Thymus (tissue), 11 donors: Measurements from ENCODE around the gene METTL26. TPM values are rescaled to one million over a fixed set of nuclear protein-coding genes. Genes with fewer than 3 reads are reported as not detected.
A peak's percentile ranks its signal among the peaks of the same experiment; 100 is the strongest.

Experiments used
- DNase-seq, 9 donors: peaks; one replicate each; pipeline ENCODE4 v3.0.0-alpha.2; 2013; ENCODE audit warnings: low spot score in 9 of 9, low read depth in 6 of 9, missing footprints in 1 of 9
- H3K27ac ChIP-seq, 2 donors: one replicate each; pipeline ENCODE4 v1.5.1; 2013; ENCODE audit warnings: control low read depth in 1 of 2, low read depth in 1 of 2, low read length in 1 of 2, mild to moderate bottlenecking in 1 of 2, moderate library complexity in 1 of 2
- H3K27me3 ChIP-seq, 2 donors: one replicate each; pipeline ENCODE4 v1.5.1; 2013; ENCODE audit warnings: low read length in 1 of 2; ENCODE audit not compliant: control insufficient read depth in 2 of 2, insufficient read depth in 1 of 2
- H3K36me3 ChIP-seq, 2 donors: one replicate each; pipeline ENCODE4 v1.5.1; 2013; ENCODE audit warnings: low read length in 1 of 2, mild to moderate bottlenecking in 1 of 2, moderate library complexity in 1 of 2; ENCODE audit not compliant: control insufficient read depth in 2 of 2, insufficient read depth in 2 of 2
- H3K4me1 ChIP-seq, 2 donors: one replicate each; pipeline ENCODE4 v1.5.1; 2013; ENCODE audit warnings: low read length in 2 of 2; ENCODE audit not compliant: control insufficient read depth in 2 of 2, insufficient read depth in 2 of 2
- H3K4me3 ChIP-seq, 2 donors: one replicate each; pipeline ENCODE4 v1.5.1; 2013; ENCODE audit warnings: low read length in 2 of 2, control low read depth in 1 of 2, mild to moderate bottlenecking in 1 of 2
- H3K9me3 ChIP-seq, 2 donors: one replicate each; pipeline ENCODE4 v1.5.1; 2013; ENCODE audit warnings: low read length in 1 of 2, mild to moderate bottlenecking in 1 of 2; ENCODE audit not compliant: control insufficient read depth in 2 of 2, insufficient read depth in 1 of 2
- WGBS: extraction: QIAGEN DNeasy Blood & Tissue Kit; methylation state at CpG from one replicate; pipeline ENCODE4 v1.1.7; 2013; 5-methylcytosine and 5-hydroxymethylcytosine counted together
- polyA plus RNA-seq: library from polyadenylated mRNA; stranded (reverse); fragments of 200-250 nt; gene quantifications from one replicate; pipeline ENCODE4 v1.2.3, GENCODE V29; 2013
- total RNA-seq: library from RNA; stranded (reverse); fragments of 120-200 nt; gene quantifications from one replicate; pipeline ENCODE4 v1.2.4, GENCODE V29; 2013
- donor health status: healthy.

The METTL26 gene
- total and polyA plus RNA-seq, 2 donors, result 97.6 to 110 TPM

GRCh38 chr16:586645-587590, 49.2 kb downstream of the METTL26 start:
- H3K4me1 ChIP-seq, result peaks cover 19 to 36% of the 10 kb centered on the region in 2 donors
- H3K36me3 ChIP-seq, result peaks cover 0 to 13% of the 10 kb centered on the region in 2 donors
- WGBS, result 96% methylated on average over 14 of the region's 14 CpGs
- peak overlapping the region in 1 of 2 donors; percentile 15 for H3K4me3 ChIP-seq
- DNase-seq, result no peak
- peaks cover 0 to 3% of the 10 kb centered on the region in 2 donors for H3K9me3 ChIP-seq
- H3K27me3 ChIP-seq, result peaks cover 0 to 4% of the 10 kb centered on the region in 2 donors
- H3K27ac ChIP-seq, result no peak overlapping the region

GRCh38 chr16:586047-586644, 50.0 kb downstream of the METTL26 start:
- DNase-seq, result no peak
- Histone ChIP-seq H3K4me3 (no peak overlapping the region), H3K4me1 (peaks cover 14 to 31% of the 10 kb centered on the region in 2 donors), H3K27me3 (peaks cover 0 to 4% of the 10 kb centered on the region in 2 donors), H3K36me3 (peaks cover 0 to 14% of the 10 kb centered on the region in 2 donors), H3K27ac (no peak overlapping the region), H3K9me3 (peaks cover 0 to 3% of the 10 kb centered on the region in 2 donors)
- 77% methylated on average over 16 of the region's 16 CpGs for WGBS

- Histone ChIP-seq H3K4me3 (no peak overlapping the region), H3K4me1 (peaks cover 8 to 24% of the 10 kb centered on the region in 2 donors), H3K27me3 (peaks cover 0 to 4% of the 10 kb centered on the region in 2 donors), H3K36me3 (peaks cover 4 to 22% of the 10 kb centered on the region in 2 donors), H3K27ac (no peak overlapping the region), H3K9me3 (peaks cover 0 to under 1% of the 10 kb centered on the region in 2 donors)
- WGBS, result 41% methylated on average over 10 of the region's 10 CpGs
- DNase-seq, result peak in 1 of 9 donors; percentile 31
Observed at GRCh38 chr16:585351-585750, 50.8 kb downstream of the METTL26 start.

Other genes starting within 250 kb of the METTL26 start
- gene NME4, start 239.1 kb downstream of the METTL26 start, total RNA-seq, result 57.1 TPM
- 34.4 TPM for gene NME4, start 239.1 kb downstream of the METTL26 start, polyA plus RNA-seq
- gene DECR2, start 234.4 kb downstream of the METTL26 start, total RNA-seq, result 4.5 TPM
- 14.2 TPM for gene DECR2, start 234.4 kb downstream of the METTL26 start, polyA plus RNA-seq
- gene RAB11FIP3, start 210.7 kb downstream of the METTL26 start, total RNA-seq, result 6.8 TPM
- gene RAB11FIP3, start 210.7 kb downstream of the METTL26 start, polyA plus RNA-seq, result 26.7 TPM
- 16.8 TPM for gene CAPN15, start 108.6 kb downstream of the METTL26 start, total RNA-seq
- 40.4 TPM for gene CAPN15, start 108.6 kb downstream of the METTL26 start, polyA plus RNA-seq
- gene PRR35, start 75.9 kb downstream of the METTL26 start, total RNA-seq, result under 0.01 TPM
- 0.09 TPM for gene PRR35, start 75.9 kb downstream of the METTL26 start, polyA plus RNA-seq
- gene NHLRC4, start 69.3 kb downstream of the METTL26 start, total RNA-seq, result 5.5 TPM
- 3.1 TPM for gene NHLRC4, start 69.3 kb downstream of the METTL26 start, polyA plus RNA-seq
- 14.4 TPM for gene PIGQ, start 66.3 kb downstream of the METTL26 start, total RNA-seq
- 65.4 TPM for gene PIGQ, start 66.3 kb downstream of the METTL26 start, polyA plus RNA-seq
- 20.1 TPM for gene RAB40C, start 46.2 kb downstream of the METTL26 start, total RNA-seq
- gene RAB40C, start 46.2 kb downstream of the METTL26 start, polyA plus RNA-seq, result 43.3 TPM
- 0.33 TPM for gene WFIKKN1, start 5.3 kb downstream of the METTL26 start, total RNA-seq
- 2.1 TPM for gene WFIKKN1, start 5.3 kb downstream of the METTL26 start, polyA plus RNA-seq
- gene MCRIP2, start 5.5 kb upstream of the METTL26 start, total RNA-seq, result 17.0 TPM
- 25.2 TPM for gene MCRIP2, start 5.5 kb upstream of the METTL26 start, polyA plus RNA-seq
- 10.1 TPM for gene WDR90, start 13.1 kb upstream of the METTL26 start, total RNA-seq
- 22.6 TPM for gene WDR90, start 13.1 kb upstream of the METTL26 start, polyA plus RNA-seq
- gene RHOT2, start 31.8 kb upstream of the METTL26 start, total RNA-seq, result 39.3 TPM
- gene RHOT2, start 31.8 kb upstream of the METTL26 start, polyA plus RNA-seq, result 252 TPM
- 5.1 TPM for gene RHBDL1, start 39.4 kb upstream of the METTL26 start, total RNA-seq
- 3.1 TPM for gene RHBDL1, start 39.4 kb upstream of the METTL26 start, polyA plus RNA-seq
- gene STUB1, start 44.1 kb upstream of the METTL26 start, total RNA-seq, result 70.2 TPM
- gene STUB1, start 44.1 kb upstream of the METTL26 start, polyA plus RNA-seq, result 122 TPM
- gene JMJD8, start 48.0 kb upstream of the METTL26 start, total RNA-seq, result 23.4 TPM
- 31.2 TPM for gene JMJD8, start 48.0 kb upstream of the METTL26 start, polyA plus RNA-seq
- 2.2 TPM for gene WDR24, start 54.1 kb upstream of the METTL26 start, total RNA-seq
- gene WDR24, start 54.1 kb upstream of the METTL26 start, polyA plus RNA-seq, result 10.1 TPM
- gene FBXL16, start 69.5 kb upstream of the METTL26 start, total RNA-seq, result 0.76 TPM
- 9.6 TPM for gene FBXL16, start 69.5 kb upstream of the METTL26 start, polyA plus RNA-seq
- 21.9 TPM for gene METRN, start 78.8 kb upstream of the METTL26 start, total RNA-seq
- gene METRN, start 78.8 kb upstream of the METTL26 start, polyA plus RNA-seq, result 24.2 TPM
- gene ANTKMT, start 84.8 kb upstream of the METTL26 start, total RNA-seq, result 53.9 TPM
- 56.2 TPM for gene ANTKMT, start 84.8 kb upstream of the METTL26 start, polyA plus RNA-seq
- gene CCDC78, start 90.1 kb upstream of the METTL26 start, total RNA-seq, result 4.8 TPM
- 12.4 TPM for gene CCDC78, start 90.1 kb upstream of the METTL26 start, polyA plus RNA-seq
- gene HAGHL, start 90.8 kb upstream of the METTL26 start, total RNA-seq, result 15.7 TPM
- 50.6 TPM for gene HAGHL, start 90.8 kb upstream of the METTL26 start, polyA plus RNA-seq
- 20.8 TPM for gene CIAO3, start 104.7 kb upstream of the METTL26 start, total RNA-seq
- gene CIAO3, start 104.7 kb upstream of the METTL26 start, polyA plus RNA-seq, result 60.4 TPM
- 0.61 TPM for gene MSLN, start 124.4 kb upstream of the METTL26 start, total RNA-seq
- 2.6 TPM for gene MSLN, start 124.4 kb upstream of the METTL26 start, polyA plus RNA-seq
- gene RPUSD1, start 152.1 kb upstream of the METTL26 start, total RNA-seq, result 16.9 TPM
- gene RPUSD1, start 152.1 kb upstream of the METTL26 start, polyA plus RNA-seq, result 20.9 TPM
- 20.4 TPM for gene CHTF18, start 152.3 kb upstream of the METTL26 start, total RNA-seq
- 38.8 TPM for gene CHTF18, start 152.3 kb upstream of the METTL26 start, polyA plus RNA-seq
- gene GNG13, start 164.4 kb upstream of the METTL26 start, total RNA-seq, result not detected
- gene GNG13, start 164.4 kb upstream of the METTL26 start, polyA plus RNA-seq, result 0.55 TPM